HuH-7.5 (cell line): ENCODE measurements around the gene ANO7.

ENCODE experiments used
- DNase-seq: peaks from one replicate; pipeline ENCODE4 v3.0.0; 2011; ENCODE audit warnings: low spot score

Gene ANO7

GRCh38 chr2:241157841-241158545, 30.5 kb upstream of the ANO7 start:
- DNase-seq: no peak

GRCh38 chr2:241158546-241158900, 30.0 kb upstream of the ANO7 start:
- no peak for DNase-seq

- DNase-seq: no peak
Measured at GRCh38 chr2:241159116-241159515, 29.4 kb upstream of the ANO7 start.

- DNase-seq: no peak
Measured at GRCh38 chr2:241160318-241160717, 28.2 kb upstream of the ANO7 start.

GRCh38 chr2:241161646-241162281, 26.7 kb upstream of the ANO7 start:
- no peak for DNase-seq

GRCh38 chr2:241163601-241164118, 24.8 kb upstream of the ANO7 start:
- no peak for DNase-seq

GRCh38 chr2:241168366-241168765, 20.1 kb upstream of the ANO7 start:
- DNase-seq: no peak

- DNase-seq: no peak
Measured at GRCh38 chr2:241173557-241173956, 14.9 kb upstream of the ANO7 start.

GRCh38 chr2:241177526-241178334, 10.7 kb upstream of the ANO7 start:
- DNase-seq: no peak

- no peak for DNase-seq
Measured at GRCh38 chr2:241178961-241179360, 9.5 kb upstream of the ANO7 start.

- no peak for DNase-seq
Measured at GRCh38 chr2:241179899-241180298, 8.6 kb upstream of the ANO7 start.

- no peak for DNase-seq
Measured at GRCh38 chr2:241180495-241180894, 8.0 kb upstream of the ANO7 start.

GRCh38 chr2:241182126-241182525, 6.4 kb upstream of the ANO7 start:
- no peak for DNase-seq

- DNase-seq: no peak
Measured at GRCh38 chr2:241182531-241183133, 5.8 kb upstream of the ANO7 start.

GRCh38 chr2:241183221-241183620, 5.3 kb upstream of the ANO7 start:
- no peak for DNase-seq

- DNase-seq: no peak
Measured at GRCh38 chr2:241184901-241185300, 3.6 kb upstream of the ANO7 start.

GRCh38 chr2:241185961-241186360, 2.5 kb upstream of the ANO7 start:
- DNase-seq: no peak

- no peak for DNase-seq
Measured at GRCh38 chr2:241187101-241187917, 1.2 kb upstream of the ANO7 start.

GRCh38 chr2:241187918-241188234, 601 bp upstream of the ANO7 start:
- DNase-seq: no peak

GRCh38 chr2:241189093-241189855, 797 bp downstream of the ANO7 start:
- no peak for DNase-seq

- DNase-seq: no peak
Measured at GRCh38 chr2:241189856-241190201, 1.4 kb downstream of the ANO7 start.
